OCI-LY7 (cell line): ENCODE measurements around the gene RLBP1. TPM values are rescaled to one million over a fixed set of nuclear protein-coding genes. Genes with fewer than 3 reads are reported as not detected.

Experiments used
- BruUV-seq: library from RNA; stranded (reverse); fragments of 400-500 nt; replicated peaks from 2 replicates; lab custom pipeline; 2021; lab: Mats Ljungman, UMichigan
- CTCF ChIA-PET: fragments of 300-600 bp; sonication (Branson Sonifier 250); formaldehyde crosslinking; loops from one replicate; lab custom pipeline; 2022; ENCODE audit warnings: antibody characterized with exemption; ENCODE audit not compliant: unreplicated experiment; lab: Charles Lee
- POLR2A ChIA-PET: fragments of 300-600 bp; sonication (Branson Sonifier 250); formaldehyde crosslinking; loops from one replicate; lab custom pipeline; 2022; ENCODE audit warnings: antibody characterized with exemption; lab: Charles Lee
- DNase-seq: peaks from one replicate; pipeline ENCODE4 v3.0.0-alpha.2; 2015; ENCODE audit warnings: low spot score
- H2AFZ ChIP-seq: fragments of 200-600 bp; sonication (generic), shearing (Covaris generic); 2 replicates; pipeline ENCODE4 v1.6.1; 2014; ENCODE audit warnings: mild to moderate bottlenecking, antibody characterized with exemption, low read length, moderate library complexity
- H3K27ac ChIP-seq: fragments of 200-600 bp; sonication (generic); 2 replicates; pipeline ENCODE4 v1.5.1; 2014; ENCODE audit warnings: mixed run types, low read depth, mild to moderate bottlenecking, moderate library complexity, low read length, inconsistent platforms; ENCODE audit not compliant: poor library complexity, severe bottlenecking
- H3K36me3 ChIP-seq: fragments of 200-600 bp; sonication (generic); 2 replicates; pipeline ENCODE4 v1.6.1; 2014; ENCODE audit warnings: mild to moderate bottlenecking, antibody characterized with exemption, low read length, moderate library complexity, mixed read lengths; ENCODE audit not compliant: insufficient read depth
- H3K4me1 ChIP-seq: fragments of 200-600 bp; sonication (generic); 2 replicates; pipeline ENCODE4 v1.5.1; 2014; ENCODE audit warnings: mild to moderate bottlenecking, low read length; ENCODE audit not compliant: insufficient read depth, poor library complexity, severe bottlenecking
- H3K4me2 ChIP-seq: fragments of 200-600 bp; sonication (generic); 2 replicates; pipeline ENCODE4 v1.6.1; 2014; ENCODE audit warnings: mild to moderate bottlenecking, low read length
- H3K4me3 ChIP-seq: fragments of 200-600 bp; sonication (generic); 2 replicates; pipeline ENCODE4 v1.5.1; 2014; ENCODE audit warnings: mild to moderate bottlenecking, low read depth, low read length; ENCODE audit not compliant: poor library complexity, severe bottlenecking
- H3K79me2 ChIP-seq: fragments of 200-600 bp; sonication (generic); 2 replicates; pipeline ENCODE4 v1.6.1; 2016; ENCODE audit warnings: low read depth, mild to moderate bottlenecking, low read length, moderate library complexity, mixed read lengths; ENCODE audit not compliant: insufficient read depth
- H3K9me2 ChIP-seq: fragments of 200-600 bp; sonication (generic); 2 replicates; pipeline ENCODE4 v1.6.1; 2016; ENCODE audit warnings: mild to moderate bottlenecking, low read length, mixed read lengths; ENCODE audit not compliant: insufficient read depth
- H3K9me3 ChIP-seq: fragments of 200-600 bp; sonication (generic); 2 replicates; pipeline ENCODE4 v1.6.1; 2014; ENCODE audit warnings: mild to moderate bottlenecking, mixed run types, low read length, mixed read lengths
- H4K20me1 ChIP-seq: fragments of 200-600 bp; sonication (generic); 2 replicates; pipeline ENCODE4 v1.6.1; 2014; ENCODE audit warnings: mild to moderate bottlenecking, antibody characterized with exemption, low read length, moderate library complexity, mixed read lengths; ENCODE audit not compliant: insufficient read depth
- EZH2phosphoT487 ChIP-seq: fragments of 200-600 bp; sonication (generic); IDR thresholded peaks from 2 replicates; pipeline ENCODE4 v1.6.1; 2018; ENCODE audit warnings: low read depth, borderline replicate concordance, mild to moderate bottlenecking, mixed run types, antibody characterized with exemption, low read length, moderate library complexity, mixed read lengths
- intact Hi-C: fragments of 100-400 bp; cut with micrococcal nuclease; formaldehyde crosslinking; loops from one replicate; pipeline ENCODE4 v1.10.0; 2022; ENCODE audit not compliant: unreplicated experiment
- total RNA-seq, 2 experiments: library from RNA; depleted of rRNA in 1 of 2; stranded (reverse); fragments of >200 nt in 1 of 2; shearing (Covaris generic) in 1 of 2; gene quantifications; 2 replicates each; pipeline ENCODE4 v1.2.3, GENCODE V29; 2014 to 2022
- TF ChIP-seq, protein P1 (sequence below): fragments of 200-600 bp; sonication (generic); conservative IDR thresholded peaks from 2 replicates; pipeline ENCODE4 v1.5.1; 2014; ENCODE audit warnings: mild to moderate bottlenecking, antibody characterized with exemption, low read length, moderate library complexity, mixed read lengths

RLBP1 gene
- total RNA-seq, 2 experiments from 2014 or later, result not detected

DNA sequence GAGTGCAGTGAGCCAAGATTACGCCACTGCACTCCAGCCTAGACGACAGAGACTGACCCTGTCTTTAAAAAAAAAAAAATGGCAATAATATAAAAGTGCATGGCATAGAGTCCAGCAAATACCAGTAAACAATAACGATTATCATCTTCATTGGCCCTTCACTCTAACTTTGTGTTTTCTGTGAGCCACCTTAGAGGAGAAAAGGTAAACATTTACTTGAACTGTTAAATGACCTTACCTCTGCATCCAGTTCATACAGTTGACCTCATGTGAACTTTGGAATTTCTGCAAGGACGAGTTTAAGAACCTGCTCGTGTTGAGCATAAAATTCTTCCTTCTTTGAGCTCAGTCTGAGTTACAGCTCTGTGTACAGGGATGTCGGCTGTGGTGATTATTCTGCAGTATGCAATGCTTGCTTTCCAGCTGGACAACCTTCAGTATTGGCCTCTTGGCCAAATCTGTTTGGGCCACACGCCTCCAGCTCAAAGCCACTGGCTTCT, 56.6 kb downstream of the RLBP1 start:
- Histone ChIP-seq H4K20me1 (no peaks in the 10 kb centered on the region; the same call in 1 of the 2 replicates), H3K9me2 (no peaks in the 10 kb centered on the region), H3K36me3 (no peaks in the 10 kb centered on the region), H3K79me2 (no peaks in the 10 kb centered on the region), H3K4me1 (no peaks in the 10 kb centered on the region), H3K27ac (no peak overlapping the region), H3K4me2 (no peak overlapping the region), H3K9me3 (no peaks in the 10 kb centered on the region), H3K4me3 (no peak overlapping the region), H2AFZ (no peak overlapping the region)
- CTCF ChIA-PET, result no interaction called here
- no TSS peak for BruUV-seq
- no peak for DNase-seq
- intact Hi-C loops, result no loop called here
- POLR2A ChIA-PET, result interaction anchor here (1.1 kb wide), 1 partner anchor 15 kb away, joined by 4 read pairs; no protein-coding TSS in a partner anchor
- TF ChIP-seq, protein P1, sequence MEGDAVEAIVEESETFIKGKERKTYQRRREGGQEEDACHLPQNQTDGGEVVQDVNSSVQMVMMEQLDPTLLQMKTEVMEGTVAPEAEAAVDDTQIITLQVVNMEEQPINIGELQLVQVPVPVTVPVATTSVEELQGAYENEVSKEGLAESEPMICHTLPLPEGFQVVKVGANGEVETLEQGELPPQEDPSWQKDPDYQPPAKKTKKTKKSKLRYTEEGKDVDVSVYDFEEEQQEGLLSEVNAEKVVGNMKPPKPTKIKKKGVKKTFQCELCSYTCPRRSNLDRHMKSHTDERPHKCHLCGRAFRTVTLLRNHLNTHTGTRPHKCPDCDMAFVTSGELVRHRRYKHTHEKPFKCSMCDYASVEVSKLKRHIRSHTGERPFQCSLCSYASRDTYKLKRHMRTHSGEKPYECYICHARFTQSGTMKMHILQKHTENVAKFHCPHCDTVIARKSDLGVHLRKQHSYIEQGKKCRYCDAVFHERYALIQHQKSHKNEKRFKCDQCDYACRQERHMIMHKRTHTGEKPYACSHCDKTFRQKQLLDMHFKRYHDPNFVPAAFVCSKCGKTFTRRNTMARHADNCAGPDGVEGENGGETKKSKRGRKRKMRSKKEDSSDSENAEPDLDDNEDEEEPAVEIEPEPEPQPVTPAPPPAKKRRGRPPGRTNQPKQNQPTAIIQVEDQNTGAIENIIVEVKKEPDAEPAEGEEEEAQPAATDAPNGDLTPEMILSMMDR, result no peak
- no peak for TF ChIP-seq EZH2phosphoT487

DNA sequence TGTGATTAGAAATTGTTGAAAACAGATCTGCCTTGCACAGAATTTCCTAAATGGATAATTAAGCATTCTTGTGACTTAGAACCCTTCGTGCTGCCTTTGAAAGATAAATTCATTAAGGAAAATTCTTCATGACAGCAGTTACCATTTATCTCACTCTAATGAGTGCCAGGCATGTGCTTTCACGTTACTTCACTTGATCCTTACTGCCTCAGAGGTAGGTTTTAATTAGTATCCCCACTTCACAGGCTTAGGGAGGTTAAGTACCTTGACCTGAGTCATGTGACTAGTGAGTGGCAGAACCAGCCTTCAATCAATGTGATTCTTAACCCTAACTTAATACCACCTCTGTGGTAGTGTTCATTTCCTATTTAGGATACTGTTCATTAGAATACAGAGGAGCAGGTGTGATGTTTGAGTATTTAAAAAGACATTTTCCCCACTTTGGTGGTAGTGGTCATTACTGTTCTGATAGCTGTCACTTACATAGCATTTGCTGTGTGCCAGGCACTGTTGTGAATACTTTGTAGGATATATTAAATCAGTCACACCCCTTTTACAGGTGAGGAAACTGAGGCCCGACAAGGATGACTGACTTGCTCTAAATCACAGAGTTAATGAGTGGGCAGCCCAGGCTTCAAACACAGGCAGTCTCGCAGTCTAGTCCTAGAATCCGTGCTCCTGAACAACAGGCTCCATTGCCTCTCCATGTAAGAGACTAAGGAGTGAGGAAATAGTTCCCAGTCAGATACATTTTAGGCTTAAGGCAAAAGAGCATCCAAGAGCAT, 57.9 kb downstream of the RLBP1 start:
- Histone ChIP-seq H3K79me2 (no peaks in the 10 kb centered on the region), H3K36me3 (no peaks in the 10 kb centered on the region), H2AFZ (no peak overlapping the region), H3K4me2 (no peak overlapping the region), H3K4me1 (no peaks in the 10 kb centered on the region), H3K4me3 (no peak overlapping the region), H3K9me3 (no peaks in the 10 kb centered on the region), H4K20me1 (no peaks in the 10 kb centered on the region; the same call in 1 of the 2 replicates), H3K27ac (no peak overlapping the region), H3K9me2 (no peaks in the 10 kb centered on the region)
- intact Hi-C loops, result no loop called here
- POLR2A ChIA-PET, result no interaction called here
- no peak for TF ChIP-seq EZH2phosphoT487
- TF ChIP-seq, protein P1, result no peak
- no TSS peak for BruUV-seq
- no peak for DNase-seq
- CTCF ChIA-PET, result no interaction called here

DNA sequence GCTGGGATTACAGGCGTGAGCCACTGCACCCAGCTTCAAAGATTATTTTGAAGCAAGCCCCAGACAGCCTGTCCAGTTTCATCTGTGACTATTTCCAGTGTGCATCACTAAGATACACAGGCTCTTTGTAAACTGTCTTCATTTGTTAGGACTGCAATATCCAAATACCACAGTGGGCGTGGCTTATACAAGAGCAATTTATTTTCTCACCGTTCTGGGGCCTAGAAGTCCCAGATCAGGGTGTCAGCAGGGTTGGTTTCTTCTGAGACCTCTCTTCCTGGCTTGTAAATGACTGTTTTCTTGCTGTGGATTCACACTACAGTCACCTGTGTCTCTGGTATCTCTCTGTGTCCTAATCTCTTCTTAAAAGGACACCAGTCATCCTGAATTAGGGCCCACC, 59.7 kb downstream of the RLBP1 start:
- Histone ChIP-seq H3K4me3 (no peak overlapping the region), H3K4me2 (no peak overlapping the region), H4K20me1 (no peaks in the 10 kb centered on the region; the same call in 1 of the 2 replicates), H3K9me3 (no peaks in the 10 kb centered on the region), H2AFZ (no peak overlapping the region), H3K9me2 (no peaks in the 10 kb centered on the region), H3K4me1 (no peaks in the 10 kb centered on the region), H3K27ac (no peak overlapping the region), H3K36me3 (peaks cover 4% of the 10 kb centered on the region; the same call in 1 of the 2 replicates), H3K79me2 (no peaks in the 10 kb centered on the region)
- no TSS peak for BruUV-seq
- no peak for DNase-seq
- TF ChIP-seq EZH2phosphoT487, result no peak
- TF ChIP-seq, protein P1, result no peak
- intact Hi-C loops, result no loop called here
- POLR2A ChIA-PET, result no interaction called here
- CTCF ChIA-PET, result no interaction called here
